GM18909 (cell line): ENCODE measurements around the gene AARS2.

Experiments used
- ATAC-seq: cut with Tn5 transposase; IDR thresholded peaks from one replicate; pipeline ENCODE4 v1.9.1; 2021; ENCODE audit warnings: mild to moderate bottlenecking; ENCODE audit not compliant: unreplicated experiment, poor library complexity

The AARS2 gene

DNA sequence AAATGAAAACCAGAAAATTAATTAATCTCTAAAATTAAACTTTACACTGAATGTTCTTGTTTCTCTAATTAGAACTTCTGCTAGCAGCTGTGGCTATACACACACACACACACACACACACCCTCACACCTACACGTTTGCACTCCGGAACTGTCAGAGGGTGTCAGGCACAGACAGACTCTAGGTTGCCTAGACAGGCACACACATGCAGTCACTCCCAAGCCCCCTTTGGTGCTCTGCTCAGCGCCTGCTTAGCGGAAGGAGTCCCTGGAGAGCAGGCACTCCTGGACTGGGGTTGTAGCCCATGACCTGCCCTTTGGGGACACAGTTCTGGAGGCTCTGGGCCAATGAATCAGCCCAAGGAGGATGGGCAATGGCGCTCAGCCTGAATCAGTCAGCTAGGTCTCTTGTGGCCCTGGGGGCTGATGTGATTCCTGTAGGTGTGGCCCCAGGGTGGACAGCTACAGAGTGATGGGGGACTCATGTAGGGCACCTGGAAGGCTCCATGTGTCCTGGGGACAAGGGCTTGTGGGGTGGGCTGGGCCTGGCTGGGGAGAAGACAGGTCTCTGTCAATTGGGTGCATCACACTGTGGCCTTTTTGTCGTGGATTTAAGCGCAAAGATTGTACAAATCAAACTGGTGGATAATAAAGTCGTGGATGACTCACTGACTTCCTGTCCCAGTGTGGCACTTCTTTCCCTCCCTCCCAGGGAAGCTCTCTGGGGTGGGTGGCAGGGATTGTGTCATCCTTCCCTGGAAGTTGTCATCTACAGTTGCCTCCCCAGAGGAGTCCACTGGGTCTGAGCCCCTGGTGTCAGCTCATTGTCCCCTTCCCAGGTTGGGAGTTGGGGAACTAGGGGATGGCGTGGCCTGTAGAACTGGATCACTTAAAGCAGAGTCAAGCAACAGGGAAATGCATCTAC lies 34.1 kb downstream of the AARS2 start:
- no peak for ATAC-seq

DNA sequence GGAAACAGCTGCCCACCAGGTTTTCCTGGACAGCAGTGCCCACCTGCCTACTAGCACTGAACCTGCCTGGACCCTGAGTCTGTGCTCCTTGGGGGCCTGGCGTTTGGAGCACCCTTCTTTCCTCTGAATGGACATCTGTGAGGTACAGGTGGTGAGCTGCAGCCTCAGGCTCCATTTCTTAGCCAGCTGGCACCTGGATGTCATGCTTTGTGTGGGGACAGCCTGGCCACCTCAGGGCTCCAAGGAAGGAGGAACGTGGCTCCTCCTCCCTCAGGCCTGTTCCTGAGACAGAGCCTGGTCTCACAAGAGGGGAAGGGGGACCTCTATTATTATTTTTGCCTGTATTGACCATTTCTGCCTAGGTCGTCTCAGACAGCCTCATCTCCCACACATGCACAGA lies 34.8 kb downstream of the AARS2 start:
- ATAC-seq = no peak

DNA sequence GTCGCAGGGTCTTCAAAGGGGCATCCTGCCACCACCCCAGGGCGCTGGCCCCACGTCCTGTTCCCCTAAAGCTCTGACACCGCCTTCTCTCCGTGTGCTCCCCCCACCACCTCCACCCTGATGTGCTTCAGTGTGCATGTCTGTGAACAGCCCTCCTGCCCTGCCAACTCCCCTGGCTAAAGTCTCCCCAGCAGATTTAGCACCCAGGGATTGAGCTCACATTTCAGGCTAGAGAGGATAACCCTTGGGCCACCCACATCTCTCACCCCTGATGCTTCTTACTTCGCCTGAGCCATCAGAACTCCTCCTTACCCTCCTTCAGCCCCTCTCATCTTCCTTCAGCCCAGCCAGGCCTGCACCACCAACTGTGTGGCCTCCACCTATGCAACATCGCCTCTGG lies 35.4 kb downstream of the AARS2 start:
- ATAC-seq = no peak

DNA sequence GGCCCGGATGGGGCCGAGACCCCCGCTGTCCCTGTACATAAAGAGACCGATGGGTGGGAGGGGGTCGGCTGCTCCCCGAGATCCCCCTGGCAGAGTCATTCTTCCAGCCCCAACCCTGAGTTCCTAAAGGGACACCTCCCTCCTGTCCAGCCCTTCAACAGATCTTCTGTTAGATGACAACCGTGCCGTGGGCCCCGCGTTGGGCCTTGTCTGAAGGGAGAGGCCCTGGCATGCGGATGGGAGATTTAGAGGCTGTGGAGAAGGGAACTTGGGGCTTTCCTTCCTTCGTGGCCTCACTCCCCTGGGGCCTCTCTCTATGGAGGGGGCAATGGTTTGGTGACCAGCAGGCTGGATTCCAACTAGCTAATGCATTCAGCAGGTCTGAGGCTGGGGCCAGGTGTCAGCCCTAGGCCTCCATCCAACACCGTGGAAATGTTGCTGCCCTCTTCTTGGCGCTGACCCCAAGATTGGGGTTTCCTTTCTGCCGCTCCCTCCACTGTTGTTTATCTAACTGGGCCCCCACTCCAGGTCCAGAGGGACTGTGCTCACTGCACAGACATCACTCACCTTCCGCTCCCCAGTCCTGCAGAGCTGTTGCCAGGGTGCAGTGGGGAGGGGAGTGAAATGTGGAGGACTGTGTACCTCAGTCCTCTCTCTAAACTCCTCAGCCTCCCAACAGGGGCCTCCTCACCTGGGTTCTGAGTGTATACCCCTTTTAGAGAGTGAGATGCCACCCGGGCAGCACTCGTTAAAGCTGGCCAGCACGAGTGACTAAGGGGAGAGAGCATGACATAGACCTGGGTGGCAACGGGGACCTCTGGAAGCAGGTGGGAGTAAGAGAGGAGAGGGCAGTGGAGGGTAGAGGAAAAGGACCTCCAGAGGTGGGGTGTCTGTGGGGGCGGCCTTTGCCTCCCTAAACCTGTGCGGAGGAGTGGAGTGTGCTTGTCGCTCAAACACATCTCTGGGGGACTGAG lies 36.2 kb downstream of the AARS2 start:
- ATAC-seq = no peak

DNA sequence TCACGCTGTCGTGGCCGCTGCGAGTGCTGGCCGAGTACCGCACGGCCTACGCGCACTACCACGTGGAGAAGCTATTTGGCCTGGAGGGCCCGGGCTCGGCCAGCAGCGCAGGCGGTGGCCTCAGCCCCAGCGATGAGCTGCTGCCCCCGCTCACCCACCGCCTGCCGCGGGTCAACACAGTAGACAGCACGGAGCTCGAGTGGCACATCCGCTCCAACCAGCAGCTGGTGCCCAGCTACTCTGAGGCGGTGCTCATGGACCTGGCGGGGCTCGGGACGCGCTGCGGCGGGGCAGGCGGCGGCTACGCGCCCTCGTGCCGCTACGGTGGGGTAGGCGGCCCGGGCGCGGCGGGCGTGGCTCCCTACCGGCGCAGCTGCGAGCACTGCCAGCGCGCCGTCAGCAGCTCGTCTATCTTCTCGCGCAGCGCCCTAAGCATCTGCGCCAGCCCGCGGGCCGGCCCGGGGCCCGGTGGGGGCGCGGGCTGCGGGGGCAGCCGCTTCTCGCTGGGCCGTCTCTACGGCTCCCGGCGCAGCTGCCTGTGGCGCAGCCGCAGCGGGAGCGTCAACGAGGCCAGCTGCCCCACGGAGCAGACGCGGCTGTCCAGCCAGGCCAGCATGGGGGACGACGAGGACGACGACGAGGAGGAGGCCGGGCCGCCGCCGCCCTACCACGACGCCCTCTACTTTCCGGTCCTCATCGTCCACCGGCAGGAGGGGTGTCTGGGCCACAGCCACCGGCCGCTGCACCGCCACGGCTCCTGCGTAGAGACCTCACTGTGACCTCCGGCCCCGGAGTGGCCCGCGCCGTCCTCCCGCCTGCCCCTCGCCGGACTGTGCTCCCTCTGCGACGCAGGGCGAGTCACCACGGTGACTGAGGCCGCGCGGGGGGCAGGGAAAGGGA lies 37.1 kb downstream of the AARS2 start:
- ATAC-seq = no peak

DNA sequence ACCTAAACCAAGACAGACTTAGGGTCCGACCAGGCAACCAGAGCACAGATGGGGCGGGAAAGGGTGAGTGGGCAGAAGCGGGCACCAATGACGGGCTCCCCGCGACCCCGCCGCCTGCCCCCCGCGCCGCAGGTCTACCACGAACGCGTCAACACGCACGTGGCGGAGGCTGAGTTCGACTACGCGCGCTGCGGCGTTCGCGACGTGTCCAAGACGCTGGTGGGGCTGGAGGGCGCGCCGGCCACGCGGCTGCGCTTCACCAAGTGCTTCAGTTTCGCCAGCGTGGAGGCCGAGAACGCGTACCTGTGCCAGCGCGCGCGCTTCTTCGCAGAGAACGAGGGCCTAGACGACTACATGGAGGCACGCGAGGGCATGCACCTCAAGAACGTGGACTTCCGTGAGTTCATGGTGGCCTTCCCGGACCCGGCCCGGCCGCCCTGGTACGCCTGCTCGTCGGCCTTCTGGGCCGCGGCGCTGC lies 37.8 kb downstream of the AARS2 start:
- ATAC-seq = no peak

DNA sequence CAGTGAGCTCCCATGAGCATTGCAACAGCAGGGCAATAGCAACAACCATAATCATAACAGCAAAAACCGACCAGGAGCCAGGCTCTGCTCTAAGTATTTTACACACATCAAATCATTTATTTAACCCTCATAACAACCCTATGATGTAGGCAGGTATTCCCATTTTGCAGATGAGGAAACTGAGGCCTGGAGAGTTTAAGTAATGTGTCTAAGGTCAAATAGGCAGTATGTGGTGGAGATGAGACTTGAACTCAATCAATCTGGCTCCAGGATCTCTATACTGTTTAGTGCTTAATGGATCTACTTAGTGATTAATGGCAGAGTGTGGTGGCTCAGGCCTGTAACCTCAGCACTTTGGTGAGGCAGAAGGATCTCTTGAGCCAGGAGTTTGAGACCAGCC lies 39.5 kb downstream of the AARS2 start:
- no peak for ATAC-seq

DNA sequence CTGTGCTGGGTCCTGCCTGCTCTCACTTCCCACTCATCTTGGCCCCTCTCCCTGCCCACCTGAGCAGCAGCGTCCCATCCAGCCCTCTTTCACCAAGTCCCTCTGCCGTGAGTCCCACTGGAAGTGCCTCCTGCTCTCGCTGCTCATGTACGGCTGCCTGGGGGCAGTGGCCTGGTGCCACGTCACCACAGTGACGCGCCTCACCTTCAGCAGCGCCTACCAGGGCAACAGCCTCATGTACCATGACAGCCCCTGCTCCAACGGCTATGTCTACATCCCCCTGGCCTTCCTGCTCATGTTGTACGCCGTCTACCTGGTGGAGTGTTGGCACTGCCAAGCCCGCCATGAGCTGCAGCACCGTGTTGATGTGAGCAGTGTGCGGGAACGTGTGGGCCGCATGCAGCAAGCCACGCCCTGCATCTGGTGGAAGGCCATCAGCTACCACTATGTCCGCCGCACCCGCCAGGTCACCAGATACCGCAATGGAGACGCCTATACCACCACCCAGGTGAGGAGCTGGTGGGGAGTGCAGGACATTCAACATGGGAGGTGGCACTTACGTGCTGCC lies 40.1 kb downstream of the AARS2 start:
- no peak for ATAC-seq

DNA sequence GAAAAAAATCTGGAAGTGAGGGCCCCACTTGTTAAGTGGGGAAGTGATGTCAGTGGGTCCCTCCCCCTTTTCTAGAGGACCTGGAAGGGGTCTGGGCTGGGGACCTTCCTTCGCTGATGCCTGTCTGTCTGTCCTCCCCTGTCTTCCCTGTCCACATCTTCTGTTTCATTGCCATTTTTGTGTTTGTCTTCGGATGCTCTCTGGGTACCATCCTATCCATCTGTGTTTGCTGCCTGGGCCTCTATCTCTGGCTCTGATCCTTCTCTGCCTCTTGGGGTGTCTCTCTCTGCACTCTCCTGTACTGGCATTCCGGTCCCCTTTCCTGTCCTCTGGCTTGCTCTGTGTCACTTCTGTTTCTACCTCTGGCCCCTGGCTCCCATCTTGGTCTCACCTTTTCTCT lies 40.6 kb downstream of the AARS2 start:
- no peak for ATAC-seq

DNA sequence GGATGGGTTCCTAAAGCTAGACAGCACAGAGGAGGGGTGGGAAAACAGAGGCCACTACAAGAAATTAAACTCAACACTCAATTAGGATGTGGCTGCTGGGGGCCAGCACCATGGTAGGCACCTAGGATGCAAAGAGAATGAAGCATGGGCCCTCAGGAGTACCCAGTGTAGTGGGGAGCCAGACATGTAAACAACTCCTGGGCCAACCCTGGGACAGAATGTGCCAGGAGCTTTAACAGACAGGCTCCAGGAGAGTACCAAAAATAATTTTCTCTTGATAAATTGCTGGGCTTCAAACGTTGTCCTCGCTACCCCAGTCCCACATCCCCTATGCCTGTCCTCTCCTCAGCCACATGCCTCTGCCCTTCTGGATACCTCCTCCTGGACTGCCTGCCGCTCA lies 41.2 kb downstream of the AARS2 start:
- no peak for ATAC-seq

DNA sequence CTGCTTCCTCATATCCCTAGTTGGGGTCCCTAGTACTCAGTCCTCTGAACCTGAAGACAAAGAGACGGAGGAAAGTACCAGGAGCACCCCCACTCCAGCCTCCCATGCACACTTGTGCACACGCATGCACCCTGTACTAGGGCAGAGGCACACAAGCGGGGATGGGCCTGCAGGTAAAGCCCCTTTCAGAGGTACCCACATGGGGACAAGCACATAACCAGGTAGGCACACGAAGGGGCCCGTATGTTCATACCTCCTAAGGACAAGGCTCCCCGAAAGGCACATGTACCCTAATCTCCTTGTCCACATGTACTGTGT lies 41.8 kb downstream of the AARS2 start:
- ATAC-seq = no peak

DNA sequence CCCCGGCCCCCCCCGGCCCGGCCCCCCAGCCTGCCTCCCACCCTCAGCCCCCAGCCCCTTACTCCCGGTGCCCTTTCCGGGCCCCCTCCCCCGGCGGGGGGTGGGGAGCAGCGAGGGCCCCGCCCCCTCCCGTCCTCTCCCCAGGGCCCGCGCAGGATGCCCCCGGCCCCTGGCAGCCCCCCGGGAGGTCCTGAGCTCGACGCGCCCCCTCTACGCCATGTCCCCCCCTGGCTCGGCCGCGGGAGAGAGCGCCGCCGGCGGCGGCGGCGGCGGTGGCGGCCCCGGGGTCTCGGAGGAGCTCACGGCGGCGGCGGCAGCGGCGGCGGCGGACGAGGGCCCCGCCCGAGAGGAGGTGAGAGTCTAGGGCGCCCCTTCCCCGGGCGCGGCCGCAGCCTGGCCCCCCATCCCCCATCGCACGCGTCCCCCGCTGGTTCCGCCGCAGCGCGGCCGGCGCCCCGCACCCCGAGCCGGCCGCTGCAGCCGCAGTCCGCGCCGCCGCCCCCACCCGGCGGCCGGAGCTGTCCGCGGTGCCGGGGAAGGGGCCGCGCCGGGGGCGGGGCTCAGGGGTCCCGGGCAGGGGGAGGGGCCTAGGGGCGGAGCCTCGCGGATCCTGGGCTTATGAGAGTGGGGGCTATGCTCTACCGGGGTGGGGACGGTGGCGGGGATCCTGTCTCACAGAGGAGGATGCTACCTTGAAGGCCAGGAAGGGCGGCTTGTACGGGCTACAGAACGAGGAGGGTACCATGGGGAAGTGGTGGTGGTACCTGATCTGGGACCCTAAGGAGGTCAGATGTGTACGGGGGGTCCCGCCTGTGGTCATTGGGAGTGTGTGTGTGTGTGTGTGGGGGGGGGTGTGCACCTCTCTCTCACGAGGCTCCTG lies 42.4 kb downstream of the AARS2 start:
- ATAC-seq = no peak

DNA sequence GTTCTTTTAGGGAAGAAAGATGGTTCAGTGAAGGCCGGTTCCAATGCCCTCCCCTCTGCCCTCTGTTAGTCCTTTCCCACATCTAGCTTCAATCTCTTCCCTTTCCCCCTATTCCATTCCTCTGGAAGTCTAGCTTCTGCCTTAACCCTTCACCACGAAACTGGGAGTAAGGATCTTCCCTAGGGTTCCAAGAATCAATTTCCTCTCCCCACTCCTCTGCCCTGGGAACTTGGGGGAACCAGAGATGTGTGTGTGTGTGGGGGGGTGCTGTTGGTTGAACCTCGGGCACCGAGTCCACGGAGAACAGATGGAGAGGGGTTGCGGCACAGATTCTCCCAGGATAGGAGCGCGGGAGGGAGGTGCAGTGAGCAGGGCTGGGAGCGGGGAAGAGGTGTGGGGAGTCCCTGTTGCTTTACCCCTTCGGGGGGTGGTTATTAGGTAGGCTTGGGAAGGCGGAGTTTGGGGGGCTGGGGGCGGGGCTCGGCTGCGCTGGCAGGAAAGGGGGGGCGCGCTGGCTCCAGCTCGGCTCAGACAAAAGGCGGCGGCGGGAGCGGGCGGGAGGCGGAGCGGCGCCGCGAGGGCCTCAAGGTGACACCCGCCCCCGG lies 43.1 kb downstream of the AARS2 start, which contains the start of gene TMEM151B:
Gene TMEM151B (plus strand): TSS at position 530 of the 605 bp plus-strand sequence. CDS start 293 bp downstream, outside the sequence.
- no peak for ATAC-seq

DNA sequence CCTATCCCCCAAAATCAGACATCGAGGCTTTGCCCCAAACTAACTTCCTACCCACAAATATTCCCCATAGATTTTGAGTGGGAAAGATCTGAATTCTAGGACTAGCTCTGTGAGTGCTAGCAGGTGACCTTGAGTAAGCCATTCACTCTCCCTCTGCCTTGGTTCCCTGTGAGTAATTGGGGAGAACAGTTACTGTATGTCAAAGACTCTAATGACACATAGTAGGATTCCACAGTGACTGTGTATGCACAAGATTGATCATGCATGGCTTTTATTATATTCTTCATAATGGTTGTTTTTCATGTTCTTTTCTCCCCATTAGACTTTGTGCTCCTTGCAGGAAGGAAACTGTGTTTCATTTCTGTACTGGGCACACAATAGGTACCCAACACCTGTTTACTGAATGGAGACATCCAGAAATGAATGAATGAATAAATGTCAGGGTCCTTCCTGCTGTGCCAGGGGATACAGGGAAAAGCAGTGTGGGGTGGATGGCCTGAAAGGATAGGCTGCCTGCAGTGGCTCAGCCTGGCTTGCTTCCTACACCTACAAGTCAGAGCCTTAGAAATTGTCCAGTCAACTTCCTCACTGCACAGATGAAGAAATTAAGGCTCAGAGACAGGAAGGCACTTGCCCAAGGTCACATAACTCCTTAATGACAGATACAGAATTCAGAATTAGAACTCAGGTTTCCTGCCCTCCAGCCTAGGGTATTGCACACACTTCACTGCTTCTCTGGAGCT lies 43.8 kb downstream of the AARS2 start:
- no peak for ATAC-seq

DNA sequence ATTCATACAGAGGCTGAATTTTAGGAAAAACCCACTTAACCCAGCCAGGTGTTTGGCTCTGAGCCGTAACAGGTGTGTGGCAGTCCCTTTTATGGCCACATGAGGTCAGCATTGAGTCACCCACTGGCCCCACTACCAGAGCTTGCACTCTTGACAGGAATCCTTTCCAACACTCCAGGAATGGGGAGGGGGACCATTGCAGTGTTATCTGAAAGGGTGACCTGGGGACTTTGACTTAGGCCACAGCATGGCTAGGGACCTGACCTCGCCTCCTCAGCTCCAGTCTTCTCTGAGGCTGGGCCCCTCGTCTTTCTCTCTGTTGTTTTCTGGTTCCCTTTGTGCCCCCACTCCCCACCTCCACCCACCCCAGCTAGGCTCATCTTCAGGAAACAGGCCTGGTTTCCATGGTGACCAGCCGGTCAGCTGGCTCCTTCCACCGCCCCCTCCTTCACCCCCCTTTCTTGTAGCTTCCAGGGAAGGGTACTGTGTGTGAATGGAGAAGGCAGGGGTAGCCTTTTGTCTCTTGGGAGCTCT lies 45.0 kb downstream of the AARS2 start:
- no peak for ATAC-seq

DNA sequence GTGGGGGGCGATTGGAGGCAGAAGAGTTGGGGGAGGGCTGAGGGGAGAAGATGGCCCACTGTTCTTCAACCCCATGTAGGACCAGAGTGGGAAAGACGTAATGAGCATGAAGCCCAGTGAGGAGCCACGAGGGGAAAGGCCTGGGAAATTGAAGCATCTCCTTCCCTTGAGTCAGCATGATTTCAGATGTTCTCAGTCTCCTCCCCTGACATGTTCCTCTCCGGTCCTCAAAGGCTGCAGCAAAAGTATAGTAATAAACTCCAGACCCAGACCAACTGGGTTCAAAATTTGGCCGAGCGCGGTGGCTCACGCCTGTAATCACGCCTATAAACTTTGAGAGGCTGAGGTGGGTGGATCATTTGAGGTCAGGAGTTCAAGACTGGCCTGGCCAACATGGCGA lies 45.9 kb downstream of the AARS2 start:
- no peak for ATAC-seq

DNA sequence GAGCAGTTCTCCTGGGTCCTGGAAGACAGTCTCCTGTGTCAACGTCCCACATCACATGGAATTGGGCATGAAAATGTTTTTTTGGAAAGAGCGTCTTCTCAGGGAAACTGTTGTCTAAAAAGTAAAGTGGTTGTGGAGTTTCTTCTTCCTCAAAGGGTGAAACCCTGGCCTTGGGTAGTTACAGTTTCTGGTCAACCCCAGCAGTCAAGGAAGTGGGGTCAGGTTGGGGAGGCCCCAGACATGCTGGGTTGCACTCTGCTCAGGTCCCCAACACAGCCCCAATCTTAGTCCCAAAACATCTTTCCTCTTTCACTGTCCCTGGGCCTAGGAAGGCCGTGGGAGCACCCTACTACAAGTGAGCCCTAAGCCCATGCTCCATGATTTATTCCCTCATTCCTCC lies 46.8 kb downstream of the AARS2 start:
- peak; percentile 40 for ATAC-seq
